RWPE1 (cell line): ENCODE measurements around the gene FCMR.

ENCODE experiments used
- CTCF ChIA-PET: fragments of 350-600 bp; sonication (Branson Sonifier 250); formaldehyde crosslinking; extraction: SDS; loops from one replicate; lab custom pipeline; 2021; lab: Yijun Ruan, JAX
- POLR2A ChIA-PET: fragments of 400-600 bp; formaldehyde crosslinking; extraction: SDS; loops from one replicate; lab custom pipeline; 2020; ENCODE audit warnings: antibody characterized with exemption; ENCODE audit not compliant: low non-redundant PET; lab: Yijun Ruan, JAX
- DNase-seq: peaks from one replicate; pipeline ENCODE4 v3.0.0; 2012; ENCODE audit warnings: low spot score
- H3K27ac ChIP-seq: fragments of 450-650 bp; 2 replicates; pipeline ENCODE4 v1.5.1; 2017
- TF ChIP-seq, protein P1 (sequence below): fragments of 450-650 bp; conservative IDR thresholded peaks from 2 replicates; pipeline ENCODE4 v1.5.1; 2017; ENCODE audit warnings: low read depth, mild to moderate bottlenecking

FCMR gene

DNA sequence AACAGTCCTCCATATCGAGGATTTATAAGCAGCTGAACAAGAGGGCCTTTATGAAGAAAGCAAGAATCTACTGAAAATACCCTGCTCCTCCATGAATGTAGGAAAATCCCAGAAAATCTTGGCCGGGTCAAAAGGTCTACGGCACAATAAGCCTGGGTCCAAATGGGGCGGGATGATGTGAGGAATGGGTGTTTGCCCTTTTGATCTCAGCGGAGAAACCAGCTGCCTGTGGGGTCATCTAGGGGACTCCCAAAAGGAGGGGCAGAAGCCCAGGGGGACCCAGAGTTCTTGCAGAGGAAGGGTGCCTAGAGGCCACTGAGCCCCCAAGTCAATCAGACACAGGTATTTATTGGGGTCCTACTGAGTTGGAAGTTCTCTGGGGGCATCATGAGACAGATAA is 35.9 kb upstream of the FCMR start:
- TF ChIP-seq, protein P1, sequence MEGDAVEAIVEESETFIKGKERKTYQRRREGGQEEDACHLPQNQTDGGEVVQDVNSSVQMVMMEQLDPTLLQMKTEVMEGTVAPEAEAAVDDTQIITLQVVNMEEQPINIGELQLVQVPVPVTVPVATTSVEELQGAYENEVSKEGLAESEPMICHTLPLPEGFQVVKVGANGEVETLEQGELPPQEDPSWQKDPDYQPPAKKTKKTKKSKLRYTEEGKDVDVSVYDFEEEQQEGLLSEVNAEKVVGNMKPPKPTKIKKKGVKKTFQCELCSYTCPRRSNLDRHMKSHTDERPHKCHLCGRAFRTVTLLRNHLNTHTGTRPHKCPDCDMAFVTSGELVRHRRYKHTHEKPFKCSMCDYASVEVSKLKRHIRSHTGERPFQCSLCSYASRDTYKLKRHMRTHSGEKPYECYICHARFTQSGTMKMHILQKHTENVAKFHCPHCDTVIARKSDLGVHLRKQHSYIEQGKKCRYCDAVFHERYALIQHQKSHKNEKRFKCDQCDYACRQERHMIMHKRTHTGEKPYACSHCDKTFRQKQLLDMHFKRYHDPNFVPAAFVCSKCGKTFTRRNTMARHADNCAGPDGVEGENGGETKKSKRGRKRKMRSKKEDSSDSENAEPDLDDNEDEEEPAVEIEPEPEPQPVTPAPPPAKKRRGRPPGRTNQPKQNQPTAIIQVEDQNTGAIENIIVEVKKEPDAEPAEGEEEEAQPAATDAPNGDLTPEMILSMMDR = no peak
- no peak overlapping the region for H3K27ac ChIP-seq
- ChIA-PET CTCF (no interaction called here), POLR2A (no interaction called here)
- DNase-seq = no peak

DNA sequence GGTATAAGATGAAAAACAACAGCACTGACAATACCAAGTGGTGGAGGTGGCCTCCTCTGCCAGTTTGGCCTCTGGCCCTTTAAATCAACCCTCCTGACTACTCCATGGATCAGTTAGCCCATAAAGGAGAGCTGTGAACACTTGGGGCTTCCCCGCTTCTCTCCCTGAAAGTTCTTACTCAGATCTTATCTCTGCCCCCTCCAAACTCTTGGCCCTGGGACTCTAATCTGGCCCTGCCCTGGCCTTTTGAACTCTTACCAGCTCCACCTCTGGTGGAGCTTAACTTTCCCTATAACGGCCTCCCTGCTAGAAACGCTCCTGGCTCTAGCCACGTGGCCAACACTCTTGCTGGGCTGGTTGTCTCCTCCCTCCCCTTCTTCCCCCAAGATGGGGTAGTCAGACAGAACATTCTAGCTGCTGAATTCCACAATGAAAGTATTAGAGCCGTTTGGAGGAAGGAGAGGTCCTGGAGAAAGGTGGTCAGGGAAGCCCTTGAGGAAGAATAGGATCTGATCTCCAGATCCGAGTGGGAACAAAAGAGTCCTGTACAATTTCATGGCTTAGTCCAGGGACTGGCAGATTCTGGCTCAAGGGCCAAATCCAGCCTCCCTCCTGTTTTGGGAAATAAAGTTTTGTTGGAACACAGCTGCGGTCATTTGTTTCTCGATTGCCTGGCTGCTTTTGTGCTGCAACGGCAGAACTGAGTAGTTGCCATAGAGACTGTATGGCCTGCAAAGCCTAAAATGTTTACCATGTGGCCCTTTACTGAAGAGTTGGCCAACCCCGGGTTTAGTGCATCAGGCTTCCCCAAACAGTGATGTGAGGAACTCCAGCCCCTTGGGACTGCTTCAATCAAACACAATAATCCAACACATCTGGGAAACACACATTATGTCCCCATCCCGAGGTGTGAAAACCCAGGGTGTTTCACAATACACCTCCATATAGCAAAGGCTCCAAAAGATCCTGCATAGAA is 34.0 kb upstream of the FCMR start:
- ChIA-PET POLR2A (no interaction called here), CTCF (no interaction called here)
- no peak overlapping the region for H3K27ac ChIP-seq
- no peak for DNase-seq
- TF ChIP-seq, protein P1 = no peak

DNA sequence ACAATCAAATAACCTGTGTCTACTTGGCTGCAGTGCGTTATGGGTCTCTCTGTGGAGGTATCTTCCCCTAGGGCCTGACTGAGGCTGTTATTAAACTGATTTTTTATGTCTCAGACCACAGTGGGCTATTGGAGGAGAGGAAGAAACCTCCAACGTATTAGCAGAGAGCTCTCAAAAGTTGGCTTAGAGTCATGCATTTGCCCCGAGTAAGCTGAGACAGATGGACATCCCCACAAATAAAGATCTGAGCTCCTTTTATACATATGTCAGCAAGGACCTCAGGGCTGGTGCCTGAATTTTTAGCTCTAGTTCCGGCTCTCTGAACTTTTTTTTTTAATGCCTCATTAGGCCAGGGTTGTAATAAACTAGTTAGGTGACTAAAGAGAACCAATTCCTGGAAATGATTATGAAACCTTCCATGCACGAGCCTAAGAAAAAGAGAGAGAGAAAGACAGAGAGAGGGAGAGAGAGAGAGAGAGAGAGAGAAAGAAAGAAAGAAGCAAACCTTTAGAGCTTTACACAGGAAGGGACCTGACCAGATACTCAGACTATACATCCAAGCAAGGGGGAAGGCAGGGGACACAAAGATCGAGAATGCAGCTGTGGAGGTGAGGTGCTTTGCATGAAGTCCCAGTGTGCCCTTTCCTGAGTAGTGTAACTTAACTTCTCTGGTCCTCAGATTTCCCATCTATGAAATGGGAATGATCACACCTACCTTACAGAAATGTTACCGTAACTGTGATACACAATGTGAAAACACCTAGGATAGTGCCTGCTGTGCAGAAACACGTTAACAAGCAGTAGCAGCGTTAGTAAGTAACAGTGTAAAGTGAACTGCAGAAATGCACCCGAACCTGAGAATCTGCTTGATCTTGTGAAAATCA is 33.0 kb upstream of the FCMR start:
- POLR2A ChIA-PET = no interaction called here
- CTCF ChIA-PET = interaction anchor here (0.6 kb wide), 1 partner anchor 51 kb away, joined by 3 read pairs; no protein-coding TSS in a partner anchor
- TF ChIP-seq, protein P1 = no peak
- no peak for DNase-seq
- no peak overlapping the region for H3K27ac ChIP-seq

DNA sequence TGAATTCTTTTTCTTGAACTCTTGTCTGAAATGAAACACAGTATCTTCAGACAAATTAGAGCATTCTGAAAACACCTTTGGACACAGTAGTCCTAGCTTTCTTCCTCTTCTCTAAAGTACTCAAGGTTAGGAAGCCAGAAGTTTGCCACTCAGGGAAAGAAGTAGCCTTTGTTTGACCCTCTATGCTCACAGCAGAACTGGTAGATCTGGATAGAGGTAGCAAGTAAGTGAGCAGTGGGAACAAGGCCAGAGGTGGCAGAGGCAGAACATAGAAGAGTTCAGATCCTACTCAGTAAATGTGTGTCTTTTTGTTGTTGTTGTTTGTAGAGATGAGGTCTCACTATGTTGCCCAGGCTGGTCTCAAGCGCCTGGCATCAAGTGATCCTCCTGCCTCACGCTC is 31.9 kb upstream of the FCMR start:
- H3K27ac ChIP-seq = no peak overlapping the region
- ChIA-PET CTCF (no interaction called here), POLR2A (no interaction called here)
- no peak for DNase-seq
- TF ChIP-seq, protein P1 = no peak

DNA sequence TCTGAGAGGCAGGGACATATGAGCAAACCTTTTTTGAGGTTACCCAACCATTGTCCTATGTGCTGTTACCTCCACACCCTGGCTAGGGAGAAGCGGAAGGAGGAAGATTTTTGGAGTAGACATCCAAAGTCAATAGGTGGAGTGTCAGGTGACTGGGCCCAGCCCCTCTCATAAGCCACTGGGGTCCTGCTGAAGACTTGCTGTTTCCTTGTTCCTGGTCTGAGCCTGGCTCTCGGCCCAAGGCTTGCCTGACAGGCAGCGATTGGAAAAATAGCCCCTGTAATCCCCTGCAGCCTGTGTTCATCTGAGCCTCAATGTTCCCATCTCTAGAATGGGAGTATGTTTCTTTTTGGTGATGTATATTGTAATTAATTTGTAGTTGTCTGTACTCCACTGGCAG is 31.4 kb upstream of the FCMR start:
- no peak for DNase-seq
- H3K27ac ChIP-seq = no peak overlapping the region
- TF ChIP-seq, protein P1 = no peak
- ChIA-PET POLR2A (no interaction called here), CTCF (no interaction called here)

DNA sequence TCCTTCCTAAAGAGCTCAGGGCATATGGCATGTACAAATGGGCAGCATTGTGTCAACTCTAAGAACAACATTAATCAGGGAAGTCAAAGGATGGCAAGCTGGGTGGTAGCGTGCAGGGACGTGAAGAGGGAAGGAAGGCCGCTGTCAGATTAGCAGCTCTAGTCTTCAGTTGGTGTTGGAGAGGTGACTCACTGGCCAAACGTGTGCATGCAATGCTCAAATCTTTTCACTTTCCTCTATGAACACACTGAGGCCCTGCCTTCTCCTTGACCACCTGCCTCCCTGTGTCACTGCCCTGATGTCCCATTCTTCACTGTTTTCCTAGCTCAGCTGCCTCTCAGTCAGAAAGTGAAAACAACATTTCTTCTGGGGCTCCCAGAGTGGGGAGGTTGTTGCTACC is 30.4 kb upstream of the FCMR start:
- peak; percentile 56 for DNase-seq
- TF ChIP-seq, protein P1 = no peak
- CTCF ChIA-PET = interaction anchor here (1.2 kb wide), 1 partner anchor 10 kb away, joined by 3 read pairs; no protein-coding TSS in a partner anchor
- POLR2A ChIA-PET = no interaction called here
- peak overlapping the region; percentile 20; the same call in 1 of the 2 replicates for H3K27ac ChIP-seq
